Natural killer cell (primary cell): Measurements from ENCODE around the gene RAD51B. TPM values are rescaled to one million over a fixed set of nuclear protein-coding genes. Genes with fewer than 3 reads are reported as not detected.

Experiments used
- ATAC-seq, 3 donors: fragments of 150-1000 bp in 2 of 3; fragments of 200-7000 bp in 1 of 3; cut with Tn5 transposase; 1 replicate in 1 of 3; 2 replicates in 2 of 3; pipeline ENCODE4 v1.10.0; 2021; ENCODE audit warnings: mild to moderate bottlenecking in 2 of 3, moderate library complexity in 2 of 3
- DNase-seq, 2 donors: peaks; one replicate each; pipeline versions ENCODE4 v3.0.0 to v3.0.0-alpha.2; 2013 to 2021; ENCODE audit warnings: mixed read lengths in 1 of 2
- H3K27ac ChIP-seq: one replicate; pipeline ENCODE4 v1.5.1; 2013; ENCODE audit warnings: mild to moderate bottlenecking, low read length
- H3K27me3 ChIP-seq: one replicate; pipeline ENCODE4 v1.6.1; 2013; ENCODE audit warnings: low read length; ENCODE audit not compliant: control insufficient read depth, insufficient read depth
- H3K36me3 ChIP-seq: one replicate; pipeline ENCODE4 v1.6.1; 2013; ENCODE audit warnings: low read length; ENCODE audit not compliant: control insufficient read depth, insufficient read depth
- H3K4me1 ChIP-seq: one replicate; pipeline ENCODE4 v1.6.1; 2013; ENCODE audit warnings: low read length; ENCODE audit not compliant: control insufficient read depth, insufficient read depth
- H3K4me3 ChIP-seq: one replicate; pipeline ENCODE4 v1.5.1; 2013; ENCODE audit warnings: low read length
- H3K9me3 ChIP-seq: one replicate; pipeline ENCODE4 v1.6.1; 2013; ENCODE audit warnings: low read length; ENCODE audit not compliant: control insufficient read depth, insufficient read depth
- H3K27ac Mint-ChIP-seq, 2 donors: one replicate each; pipeline ENCODE4 v1.8.0; 2022; ENCODE audit warnings: mild to moderate bottlenecking in 2 of 2, mixed read lengths in 2 of 2, moderate library complexity in 1 of 2
- H3K27me3 Mint-ChIP-seq, 2 donors: one replicate each; pipeline ENCODE4 v1.8.0; 2022; ENCODE audit warnings: low read depth in 2 of 2, mixed read lengths in 2 of 2
- H3K36me3 Mint-ChIP-seq: one replicate; pipeline ENCODE4 v1.8.0; 2022; ENCODE audit warnings: mixed read lengths
- H3K4me1 Mint-ChIP-seq, 2 donors: one replicate each; pipeline ENCODE4 v1.8.0; 2022; ENCODE audit warnings: mixed read lengths in 2 of 2
- H3K4me3 Mint-ChIP-seq: one replicate; pipeline ENCODE4 v1.8.0; 2022; ENCODE audit warnings: mild to moderate bottlenecking, moderate library complexity, mixed read lengths
- H3K9me3 Mint-ChIP-seq, 2 donors: one replicate each; pipeline ENCODE4 v1.8.0; 2022; ENCODE audit warnings: mixed read lengths in 2 of 2
- WGBS: methylation state at CpG from one replicate; pipeline ENCODE4 v1.1.7; 2013; ENCODE audit warnings: missing lambda C conversion rate; ENCODE audit not compliant: insufficient coverage; 5-methylcytosine and 5-hydroxymethylcytosine counted together
- intact Hi-C: fragments of 100-400 bp; cut with micrococcal nuclease; formaldehyde crosslinking; loops from one replicate; pipeline ENCODE4 v1.14.2; 2022
- total RNA-seq, 4 donors: library from RNA; stranded (reverse); fragments of 120-200 nt in 1 of 4; gene quantifications; one replicate each; pipeline versions ENCODE4 v1.2.3 to v1.2.4, GENCODE V29; 2013 to 2022
- TF ChIP-seq, protein P1 (sequence below): fragments of 200-600 bp; IDR thresholded peaks from one replicate; pipeline ENCODE4 v1.8.0; 2022; ENCODE audit warnings: antibody characterized with exemption

Gene RAD51B
- total RNA-seq, 3 donors from 2014 or later (not counting 1 experiment from before 2014, with no cell fraction given): 28.1 to 37.6 (median 28.6) TPM

DNA sequence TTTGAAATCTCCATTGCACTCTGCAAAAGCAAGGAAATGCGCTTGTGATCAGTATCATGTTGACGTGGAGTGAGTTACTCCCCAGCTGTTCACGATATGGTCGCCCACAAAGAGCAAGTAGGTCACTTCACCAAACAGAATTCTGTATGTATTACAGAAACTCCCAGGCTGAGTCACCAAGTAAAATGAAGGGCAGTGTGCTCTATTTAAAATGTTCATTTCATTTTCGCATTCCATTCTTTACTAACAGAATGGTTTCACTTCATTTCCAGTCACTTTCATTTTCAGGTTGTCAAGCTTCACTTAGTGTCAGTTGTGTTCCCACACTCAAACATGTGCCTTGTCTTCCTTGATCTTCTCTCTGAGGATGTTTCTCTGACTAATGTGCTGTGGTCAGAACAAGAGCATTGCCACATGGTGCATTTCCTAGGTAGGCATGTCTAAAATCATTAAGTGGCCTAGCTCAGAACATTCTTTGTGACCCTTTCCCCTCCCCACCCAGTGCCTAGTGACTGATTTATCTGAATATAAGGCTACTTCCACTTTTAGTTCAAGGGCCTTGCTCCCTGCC is 391.2 kb downstream of the RAD51B start:
- 6% methylated on average over 5 of the region's 5 CpGs for WGBS
- Mint-ChIP-seq H3K9me3 (no peaks in the 10 kb centered on the region), H3K4me3 (peak overlapping the region; percentile 89), H3K4me1 (peaks cover 74 to 76% of the 10 kb centered on the region in 2 donors), H3K27me3 (no peaks in the 10 kb centered on the region), H3K36me3 (no peaks in the 10 kb centered on the region), H3K27ac (peak overlapping the region; percentile 89 to 97)
- peak; percentile 89 to 93 (median 90) for ATAC-seq
- DNase-seq: peak; percentile 38 to 75
- intact Hi-C loops: loop anchor here (1.0 to 5.0 kb wide), 5 partner anchors 56 to 1556 kb away; partner anchors contain the start of gene SRSF5
- H3K4me1 ChIP-seq: peaks cover 30% of the 10 kb centered on the region
- no peaks in the 10 kb centered on the region for H3K36me3 ChIP-seq
- H3K27ac ChIP-seq: peak overlapping the region; percentile 92
- H3K4me3 ChIP-seq: peak overlapping the region; percentile 19
- TF ChIP-seq, protein P1, sequence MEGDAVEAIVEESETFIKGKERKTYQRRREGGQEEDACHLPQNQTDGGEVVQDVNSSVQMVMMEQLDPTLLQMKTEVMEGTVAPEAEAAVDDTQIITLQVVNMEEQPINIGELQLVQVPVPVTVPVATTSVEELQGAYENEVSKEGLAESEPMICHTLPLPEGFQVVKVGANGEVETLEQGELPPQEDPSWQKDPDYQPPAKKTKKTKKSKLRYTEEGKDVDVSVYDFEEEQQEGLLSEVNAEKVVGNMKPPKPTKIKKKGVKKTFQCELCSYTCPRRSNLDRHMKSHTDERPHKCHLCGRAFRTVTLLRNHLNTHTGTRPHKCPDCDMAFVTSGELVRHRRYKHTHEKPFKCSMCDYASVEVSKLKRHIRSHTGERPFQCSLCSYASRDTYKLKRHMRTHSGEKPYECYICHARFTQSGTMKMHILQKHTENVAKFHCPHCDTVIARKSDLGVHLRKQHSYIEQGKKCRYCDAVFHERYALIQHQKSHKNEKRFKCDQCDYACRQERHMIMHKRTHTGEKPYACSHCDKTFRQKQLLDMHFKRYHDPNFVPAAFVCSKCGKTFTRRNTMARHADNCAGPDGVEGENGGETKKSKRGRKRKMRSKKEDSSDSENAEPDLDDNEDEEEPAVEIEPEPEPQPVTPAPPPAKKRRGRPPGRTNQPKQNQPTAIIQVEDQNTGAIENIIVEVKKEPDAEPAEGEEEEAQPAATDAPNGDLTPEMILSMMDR: no peak
- H3K9me3 ChIP-seq: no peaks in the 10 kb centered on the region
- H3K27me3 ChIP-seq: no peaks in the 10 kb centered on the region

DNA sequence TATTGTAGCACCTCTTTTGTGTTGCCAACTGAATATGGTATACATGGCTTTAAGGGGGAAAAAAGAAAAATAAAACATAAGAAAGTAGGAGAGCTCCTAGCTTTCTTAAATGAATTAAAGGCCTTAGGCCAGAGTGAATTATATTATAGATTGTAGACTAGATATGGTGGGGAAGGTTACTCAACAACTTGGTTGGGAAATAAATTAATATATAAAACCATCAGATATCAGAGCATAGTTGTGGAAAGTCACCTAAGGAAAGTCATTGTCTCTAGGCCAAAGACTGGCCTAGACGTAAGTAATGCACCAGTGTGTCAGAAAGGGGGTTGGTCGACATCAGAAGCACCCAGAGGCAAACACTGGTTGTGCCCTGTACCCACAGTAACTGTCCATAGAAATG is 391.8 kb downstream of the RAD51B start:
- Histone ChIP-seq H3K27ac (peak overlapping the region; percentile 92), H3K36me3 (no peaks in the 10 kb centered on the region), H3K4me3 (no peak overlapping the region), H3K27me3 (no peaks in the 10 kb centered on the region), H3K4me1 (peaks cover 30% of the 10 kb centered on the region), H3K9me3 (no peaks in the 10 kb centered on the region)
- Mint-ChIP-seq H3K27me3 (no peaks in the 10 kb centered on the region), H3K4me1 (peaks cover 76 to 79% of the 10 kb centered on the region in 2 donors), H3K27ac (peak overlapping the region; percentile 89 to 97), H3K9me3 (no peaks in the 10 kb centered on the region), H3K36me3 (no peaks in the 10 kb centered on the region), H3K4me3 (no peak overlapping the region)
- intact Hi-C loops: loop anchor here (2.0 to 5.0 kb wide), 3 partner anchors 56 to 1556 kb away; partner anchors contain the start of gene SRSF5
- 93% methylated on average over 2 of the region's 2 CpGs for WGBS
- no peak for DNase-seq
- TF ChIP-seq, protein P1: no peak
- ATAC-seq: no peak

DNA sequence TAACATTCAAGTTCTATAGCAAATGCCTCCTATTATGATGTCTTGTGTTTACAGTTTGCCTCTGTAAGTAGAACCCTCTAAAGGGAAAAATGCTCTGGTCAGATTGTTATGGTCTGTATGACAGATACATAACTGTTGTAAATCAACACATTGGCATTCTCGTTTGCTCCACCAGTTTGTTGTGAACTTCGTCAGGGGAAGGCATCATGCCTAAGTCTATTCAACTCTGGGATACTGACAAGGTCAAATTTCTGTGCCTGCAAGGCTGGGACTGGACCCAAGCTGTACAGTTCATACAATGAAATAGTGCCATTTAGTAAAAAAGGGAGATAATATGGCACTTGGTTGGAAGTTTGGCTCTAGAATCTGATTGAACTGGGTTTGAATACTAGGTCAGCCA is 392.3 kb downstream of the RAD51B start:
- no peaks in the 10 kb centered on the region for H3K27me3 ChIP-seq
- peak overlapping the region; percentile 89 to 97 for H3K27ac Mint-ChIP-seq
- TF ChIP-seq, protein P1: no peak
- ATAC-seq (no peak), DNase-seq (no peak)
- intact Hi-C loops: loop anchor here (2.0 to 5.0 kb wide), 3 partner anchors 55 to 1555 kb away; partner anchors contain the start of gene SRSF5
- WGBS: 90% methylated on average over 2 of the region's 2 CpGs
- H3K36me3 Mint-ChIP-seq: no peaks in the 10 kb centered on the region
- H3K9me3 ChIP-seq: no peaks in the 10 kb centered on the region
- peaks cover 30% of the 10 kb centered on the region for H3K4me1 ChIP-seq
- H3K9me3 Mint-ChIP-seq: no peaks in the 10 kb centered on the region
- H3K4me3 ChIP-seq: no peak overlapping the region
- H3K4me3 Mint-ChIP-seq: peak overlapping the region; percentile 28
- H3K27me3 Mint-ChIP-seq: peaks cover 0 to 1% of the 10 kb centered on the region in 2 donors
- peak overlapping the region; percentile 92 for H3K27ac ChIP-seq
- H3K36me3 ChIP-seq: no peaks in the 10 kb centered on the region
- H3K4me1 Mint-ChIP-seq: peaks cover 76 to 82% of the 10 kb centered on the region in 2 donors
